SK-N-DZ (cell line): ENCODE data around the gene PLA2G1B.

Source experiments
- small RNA-seq, 2 experiments: library from RNA; depleted of rRNA; stranded (forward); fragments of <200 nt; gene quantifications; one replicate each; pipeline ENCODE3, GENCODE V24; 2014

The PLA2G1B gene

Small RNA genes lying within 50 kb of the gene (small RNA-seq; reads per million reads assigned to genes)
- gene RNU4-1 (1,820 to 3,363 reads per million in 2 experiments), gene RNU4-2 (1,363 to 1,802 reads per million in 2 experiments), gene RNU6-1088P (0 reads per million in 2 experiments)
